HCT116 (cell line): ENCODE results near the gene PDE4D. TPM values are rescaled to one million over a fixed set of nuclear protein-coding genes. Genes with fewer than 3 reads are reported as not detected.

Experiments used
- ATAC-seq: fragments of 200-7000 bp; cut with Tn5 transposase; 2 replicates; pipeline ENCODE4 v1.9.1; 2020; ENCODE audit warnings: mild to moderate bottlenecking, moderate library complexity
- BruUV-seq: library from RNA; stranded (reverse); fragments of 400-500 nt; replicated peaks from 2 replicates; lab custom pipeline; 2021; lab: Mats Ljungman, UMichigan
- CTCF ChIA-PET: fragments of 300-600 bp; sonication (Branson Sonifier 250); formaldehyde crosslinking; loops from one replicate; lab custom pipeline; 2021; ENCODE audit warnings: antibody characterized with exemption; lab: Charles Lee
- POLR2A ChIA-PET: fragments of 300-600, 350-600 bp; sonication (Branson Sonifier 250); formaldehyde crosslinking; loops from one replicate; lab custom pipeline; 2021; ENCODE audit warnings: antibody characterized with exemption; lab: Charles Lee
- RAD21 ChIA-PET, 2 experiments: fragments of 300-600 bp; sonication (Branson Sonifier 250); formaldehyde crosslinking; loops; one replicate each; lab custom pipeline; 2023; ENCODE audit warnings: low total read pairs in 2 of 2; ENCODE audit not compliant: uncharacterized antibody in 2 of 2, unreplicated experiment in 2 of 2, low non-redundant PET in 1 of 2; lab: Charles Lee
- DNase-seq: peaks from one replicate; pipeline ENCODE4 v3.0.0-alpha.2; 2010; ENCODE audit warnings: low read depth, low spot score
- H2AFZ ChIP-seq: fragments of 200-600 bp; shearing (Covaris generic), sonication (generic); 2 replicates; pipeline ENCODE4 v1.6.1; 2017; ENCODE audit warnings: low read depth, mixed run types, mixed read lengths, antibody characterized with exemption, low read length; ENCODE audit not compliant: poor library complexity, severe bottlenecking
- H3K27ac ChIP-seq: 2 replicates; pipeline ENCODE4 v1.5.1; 2012; ENCODE audit warnings: low read depth, low read length
- H3K27me3 ChIP-seq: fragments of 200-600 bp; sonication (generic); 2 replicates; pipeline ENCODE4 v1.6.1; 2016; ENCODE audit warnings: mixed run types, low read length, mixed read lengths; ENCODE audit not compliant: insufficient read depth
- H3K36me3 ChIP-seq, 2 experiments: fragments of 200-500 bp in 1 of 2; fragments of 200-600 bp in 1 of 2; sonication (Bioruptor generic) in 1 of 2; sonication (generic) in 1 of 2; 2 replicates each; pipeline versions ENCODE4 v1.5.1 to v1.6.1; 2014 to 2016; ENCODE audit warnings: low read length in 2 of 2, inconsistent platforms in 1 of 2, mixed read lengths in 1 of 2, mixed run types in 1 of 2; ENCODE audit not compliant: insufficient read depth in 2 of 2, control insufficient read depth in 1 of 2
- H3K4me1 ChIP-seq, 2 experiments: fragments of 200-600 bp in 1 of 2; sonication (generic) in 1 of 2; 2 replicates each; pipeline versions ENCODE4 v1.5.1 to v1.6.1; 2012 to 2017; ENCODE audit warnings: low read length in 2 of 2, inconsistent platforms in 1 of 2, mild to moderate bottlenecking in 1 of 2, mixed read lengths in 1 of 2, mixed run types in 1 of 2, moderate library complexity in 1 of 2; ENCODE audit not compliant: insufficient read depth in 2 of 2, control insufficient read depth in 1 of 2
- H3K4me2 ChIP-seq: fragments of 200-600 bp; sonication (generic); 2 replicates; pipeline ENCODE4 v1.6.1; 2017; ENCODE audit warnings: mixed run types, low read length, mixed read lengths
- H3K4me3 ChIP-seq, 2 experiments: fragments of 200-600 bp in 1 of 2; sonication (generic) in 1 of 2; replicated peaks in 1 of 2; 2 replicates each; pipeline ENCODE4 v1.5.1; 2011 to 2016; ENCODE audit warnings: low read length in 2 of 2, control low read depth in 1 of 2, low read depth in 1 of 2, mild to moderate bottlenecking in 1 of 2, mixed read lengths in 1 of 2, mixed run types in 1 of 2
- H3K79me2 ChIP-seq: fragments of 200-600 bp; sonication (generic); 2 replicates; pipeline ENCODE4 v1.6.1; 2017; ENCODE audit warnings: mild to moderate bottlenecking, mixed run types, low read length, moderate library complexity, mixed read lengths; ENCODE audit not compliant: insufficient read depth
- H3K9ac ChIP-seq: fragments of 200-600 bp; sonication (generic); 2 replicates; pipeline ENCODE4 v1.6.1; 2016; ENCODE audit warnings: low read length, mixed read lengths
- H3K9me2 ChIP-seq: fragments of 200-600 bp; sonication (generic), shearing (Covaris generic); 2 replicates; pipeline ENCODE4 v1.6.1; 2017; ENCODE audit warnings: mixed run types, mild to moderate bottlenecking, moderate library complexity; ENCODE audit not compliant: insufficient read depth
- H3K9me3 ChIP-seq, 2 experiments: fragments of 200-500 bp in 1 of 2; fragments of 200-600 bp in 1 of 2; sonication (Bioruptor generic) in 1 of 2; sonication (generic) in 1 of 2; 2 replicates each; pipeline ENCODE4 v1.6.1; 2014 to 2017; ENCODE audit warnings: low read length in 2 of 2, mixed read lengths in 2 of 2, inconsistent platforms in 1 of 2, low read depth in 1 of 2, mild to moderate bottlenecking in 1 of 2, mixed run types in 1 of 2, moderate library complexity in 1 of 2; ENCODE audit not compliant: control insufficient read depth in 1 of 2, insufficient read depth in 1 of 2
- H4K20me1 ChIP-seq: fragments of 200-600 bp; sonication (generic), shearing (Covaris generic); 2 replicates; pipeline ENCODE4 v1.6.1; 2017; ENCODE audit warnings: mixed run types, mild to moderate bottlenecking, moderate library complexity; ENCODE audit not compliant: insufficient read depth
- CBX3 ChIP-seq: IDR thresholded peaks from 2 replicates; pipeline ENCODE4 v1.6.1; 2012; ENCODE audit warnings: low read depth
- CEBPB ChIP-seq: IDR thresholded peaks from 2 replicates; pipeline ENCODE4 v1.6.1; 2012; ENCODE audit warnings: low read depth
- ELF1 ChIP-seq: IDR thresholded peaks from 2 replicates; pipeline ENCODE4 v1.6.1; 2012; ENCODE audit warnings: low read depth, borderline replicate concordance
- FOSL1 ChIP-seq: IDR thresholded peaks from 2 replicates; pipeline ENCODE4 v1.6.1; 2012; ENCODE audit warnings: low read depth
- JUND ChIP-seq: IDR thresholded peaks from 2 replicates; pipeline ENCODE4 v1.6.1; 2012
- SIN3A ChIP-seq: IDR thresholded peaks from 2 replicates; pipeline ENCODE4 v1.6.1; 2012; ENCODE audit warnings: low read depth
- SP1 ChIP-seq: IDR thresholded peaks from 2 replicates; pipeline ENCODE4 v1.6.1; 2012; ENCODE audit warnings: low read depth
- SRF ChIP-seq: IDR thresholded peaks from 2 replicates; pipeline ENCODE4 v1.6.1; 2012; ENCODE audit warnings: low read depth
- TCF7L2 ChIP-seq: IDR thresholded peaks from 2 replicates; pipeline ENCODE4 v1.7.0; 2011; ENCODE audit warnings: borderline replicate concordance, inconsistent platforms; ENCODE audit not compliant: insufficient read depth, insufficient read length; ENCODE audit errors: extremely low read depth
- YY1 ChIP-seq: IDR thresholded peaks from 2 replicates; pipeline ENCODE4 v1.6.1; 2011; ENCODE audit warnings: low read length, low read depth, moderate library complexity, mild to moderate bottlenecking; ENCODE audit not compliant: insufficient replicate concordance; ENCODE audit errors: extremely low read depth
- ZBTB33 ChIP-seq: IDR thresholded peaks from 2 replicates; pipeline ENCODE4 v1.6.1; 2011; ENCODE audit warnings: mild to moderate bottlenecking, low read length, moderate library complexity; ENCODE audit not compliant: insufficient replicate concordance; ENCODE audit errors: extremely low read depth
- ZNF274 ChIP-seq: fragments of 200-500 bp; sonication (Bioruptor generic); IDR thresholded peaks from 2 replicates; pipeline ENCODE4 v1.6.1; 2014; ENCODE audit warnings: mild to moderate bottlenecking, low read depth, low read length, inconsistent platforms
- intact Hi-C: fragments of 100-400 bp; cut with micrococcal nuclease; formaldehyde crosslinking; loops from 2 replicates; pipeline ENCODE4 v1.10.0; 2022
- total RNA-seq: library from RNA; stranded (reverse); gene quantifications from one replicate; pipeline ENCODE4 v1.2.1, GENCODE V29; 2021; ENCODE audit not compliant: unreplicated experiment

PDE4D gene
- total RNA-seq, 1 experiment from 2014 or later = 1.1 TPM

- BruUV-seq = no TSS peak
- Histone ChIP-seq H3K4me3 (no peak overlapping the region), H3K27me3 (0 out of 2 replicates have a peak, but pooled peaks cover 14% of the 10 kb centered on the region), H3K79me2 (no peaks in the 10 kb centered on the region), H3K9me2 (no peaks in the 10 kb centered on the region), H3K4me1 (no peaks in the 10 kb centered on the region), H3K36me3 (no peaks in the 10 kb centered on the region), H3K9ac (no peak overlapping the region), H3K27ac (no peak overlapping the region), H4K20me1 (no peaks in the 10 kb centered on the region), H3K9me3 (no peaks in the 10 kb centered on the region), H2AFZ (no peak overlapping the region), H3K4me2 (no peak overlapping the region)
- ChIA-PET RAD21 (no interaction called here), POLR2A (no interaction called here), CTCF (no interaction called here)
- ATAC-seq (no peak), DNase-seq (no peak)
- intact Hi-C loops = no loop called here
- TF ChIP-seq TCF7L2 = no peak
- TF ChIP-seq SRF = no peak
- TF ChIP-seq YY1 = no peak
- no peak for TF ChIP-seq ZBTB33
Measured at GRCh38 chr5:59099995-59100345, 793.6 kb downstream of the PDE4D start.

- no peak overlapping the region for H3K27ac ChIP-seq
- no peak for ATAC-seq
Measured at GRCh38 chr5:59099270-59099994, 794.1 kb downstream of the PDE4D start.

More at GRCh38 chr5:59099270-59099994, 794.1 kb downstream of the PDE4D start:
- no peak for DNase-seq
- Histone ChIP-seq H3K9me3 (no peaks in the 10 kb centered on the region), H3K4me2 (no peak overlapping the region), H3K4me3 (no peak overlapping the region), H2AFZ (no peak overlapping the region), H3K27me3 (0 out of 2 replicates have a peak, but pooled peaks cover 16% of the 10 kb centered on the region), H3K79me2 (no peaks in the 10 kb centered on the region), H3K9me2 (no peaks in the 10 kb centered on the region), H3K36me3 (no peaks in the 10 kb centered on the region), H3K4me1 (no peaks in the 10 kb centered on the region), H4K20me1 (no peaks in the 10 kb centered on the region), H3K9ac (no peak overlapping the region)
- intact Hi-C loops = no loop called here
- ChIA-PET POLR2A (no interaction called here), RAD21 (no interaction called here), CTCF (no interaction called here)
- BruUV-seq = no TSS peak
- TF ChIP-seq TCF7L2 (no peak), SIN3A (no peak), CBX3 (no peak), SP1 (no peak), ZNF274 (no peak), SRF (no peak), ELF1 (no peak), YY1 (no peak), FOSL1 (no peak), CEBPB (no peak), JUND (no peak)
- TF ChIP-seq, all 23 proteins: peak for 0
